Liver (tissue), 9 donors: ENCODE results near the gene SYT6. TPM values are rescaled to one million over a fixed set of nuclear protein-coding genes. Genes with fewer than 3 reads are reported as not detected.

Experiments used
- DNase-seq: peaks from one replicate; pipeline ENCODE4 v3.0.0-alpha.2; 2017; ENCODE audit warnings: low spot score
- H3K27ac ChIP-seq, 2 donors: one replicate each; pipeline ENCODE4 v1.7.0; 2013; ENCODE audit warnings: inconsistent platforms in 2 of 2, low read length in 2 of 2, control low read depth in 1 of 2, low read depth in 1 of 2, mild to moderate bottlenecking in 1 of 2
- H3K27me3 ChIP-seq, 4 donors: one replicate each; pipeline versions ENCODE4 v1.6.1 to v1.7.0; 2013; ENCODE audit warnings: low read length in 3 of 4, inconsistent platforms in 1 of 4, mild to moderate bottlenecking in 1 of 4, moderate library complexity in 1 of 4; ENCODE audit not compliant: control insufficient read depth in 4 of 4, insufficient read depth in 4 of 4
- H3K36me3 ChIP-seq, 4 donors: one replicate each; pipeline versions ENCODE4 v1.6.1 to v1.7.0; 2013; ENCODE audit warnings: low read length in 3 of 4, mild to moderate bottlenecking in 3 of 4, low read depth in 1 of 4, moderate library complexity in 1 of 4; ENCODE audit not compliant: control insufficient read depth in 4 of 4, insufficient read depth in 3 of 4
- H3K4me1 ChIP-seq, 4 donors: one replicate each; pipeline versions ENCODE4 v1.6.1 to v1.7.0; 2013; ENCODE audit warnings: low read length in 3 of 4, mild to moderate bottlenecking in 3 of 4, moderate library complexity in 1 of 4; ENCODE audit not compliant: control insufficient read depth in 4 of 4, insufficient read depth in 4 of 4
- H3K4me3 ChIP-seq, 3 donors: one replicate each; pipeline versions ENCODE4 v1.6.1 to v1.7.0; 2013; ENCODE audit warnings: low read length in 3 of 3, control low read depth in 1 of 3, low read depth in 1 of 3, mild to moderate bottlenecking in 1 of 3
- H3K9ac ChIP-seq, 2 donors: one replicate each; pipeline ENCODE4 v1.7.0; 2013; ENCODE audit warnings: low read length in 2 of 2, mild to moderate bottlenecking in 2 of 2, moderate library complexity in 2 of 2, control low read depth in 1 of 2, low read depth in 1 of 2
- H3K9me3 ChIP-seq, 4 donors: one replicate each; pipeline versions ENCODE4 v1.6.1 to v1.7.0; 2013; ENCODE audit warnings: low read length in 3 of 4; ENCODE audit not compliant: control insufficient read depth in 4 of 4
- EGR1 ChIP-seq, 2 donors: IDR thresholded peaks; 2 replicates each; pipeline ENCODE4 v1.6.1; 2016 to 2018; ENCODE audit warnings: antibody characterized with exemption in 2 of 2, low read depth in 2 of 2
- FOXA1 ChIP-seq: IDR thresholded peaks from 2 replicates; pipeline ENCODE4 v1.6.1; 2016; ENCODE audit warnings: antibody characterized with exemption
- FOXA2 ChIP-seq: IDR thresholded peaks from 2 replicates; pipeline ENCODE4 v1.6.1; 2016; ENCODE audit warnings: antibody characterized with exemption
- HNF4A ChIP-seq, 2 donors: conservative IDR thresholded peaks; 2 replicates each; pipeline ENCODE4 v1.6.1; 2016; ENCODE audit warnings: antibody characterized with exemption in 2 of 2, mild to moderate bottlenecking in 2 of 2
- HNF4G ChIP-seq: IDR thresholded peaks from 2 replicates; pipeline ENCODE4 v1.6.1; 2016; ENCODE audit warnings: antibody characterized with exemption
- JUND ChIP-seq, 2 donors: IDR thresholded peaks; 2 replicates each; pipeline ENCODE4 v1.6.1; 2016; ENCODE audit warnings: antibody characterized with exemption in 2 of 2
- NR2F2 ChIP-seq: IDR thresholded peaks from 2 replicates; pipeline ENCODE4 v1.6.1; 2016; ENCODE audit warnings: antibody characterized with exemption
- RAD21 ChIP-seq, 2 donors: IDR thresholded peaks; 2 replicates each; pipeline ENCODE4 v1.6.1; 2016; ENCODE audit warnings: antibody characterized with exemption in 2 of 2, mild to moderate bottlenecking in 2 of 2
- RXRA ChIP-seq, 2 donors: IDR thresholded peaks; 2 replicates each; pipeline ENCODE4 v1.6.1; 2017 to 2018; ENCODE audit warnings: antibody characterized with exemption in 2 of 2, mild to moderate bottlenecking in 1 of 2
- SP1 ChIP-seq: IDR thresholded peaks from 2 replicates; pipeline ENCODE4 v1.6.1; 2018; ENCODE audit warnings: antibody characterized with exemption, mild to moderate bottlenecking
- TAF1 ChIP-seq: conservative IDR thresholded peaks from 2 replicates; pipeline ENCODE4 v1.6.1; 2016; ENCODE audit warnings: antibody characterized with exemption, mild to moderate bottlenecking
- YY1 ChIP-seq: IDR thresholded peaks from 2 replicates; pipeline ENCODE4 v1.6.1; 2016; ENCODE audit warnings: antibody characterized with exemption, mild to moderate bottlenecking
- ZBTB33 ChIP-seq: IDR thresholded peaks from 2 replicates; pipeline ENCODE4 v1.6.1; 2016; ENCODE audit warnings: antibody characterized with exemption
- WGBS: extraction: QIAGEN DNeasy Blood & Tissue Kit; methylation state at CpG from one replicate; pipeline ENCODE4 v1.1.7; 2013; 5-methylcytosine and 5-hydroxymethylcytosine counted together
- polyA plus RNA-seq, 2 donors: library from polyadenylated mRNA; stranded (reverse) in 1 of 2; unstranded in 1 of 2; fragments of 200-250 nt in 1 of 2; fragments of >200 nt in 1 of 2; fragmentation: Nextera tagmentation in 1 of 2; extraction: Ambion mirVana in 1 of 2; gene quantifications; one replicate each; pipeline versions ENCODE4 v1.2.1 to v1.2.3, GENCODE V29; 2013 to 2015
- total RNA-seq, 2 donors: library from RNA; depleted of rRNA; stranded (reverse); fragments of >200 nt; gene quantifications; one replicate each; pipeline ENCODE4 v1.2.3, GENCODE V29; 2014
- TF ChIP-seq, protein P1 (sequence below): IDR thresholded peaks from 2 replicates; pipeline ENCODE4 v1.6.1; 2016; ENCODE audit warnings: antibody characterized with exemption
- TF ChIP-seq, protein P2 (sequence below): fragments of 150-350 bp; IDR thresholded peaks from 2 replicates; pipeline ENCODE4 v1.5.1; 2017; ENCODE audit warnings: improper control_type of control experiment, low read depth, low read length; ENCODE audit not compliant: missing input control
- TF ChIP-seq, protein P3 (sequence below): IDR thresholded peaks from 2 replicates; pipeline ENCODE4 v1.6.1; 2016; ENCODE audit warnings: antibody characterized with exemption
- TF ChIP-seq, protein P4 (sequence below): IDR thresholded peaks from 2 replicates; pipeline ENCODE4 v1.6.1; 2016; ENCODE audit warnings: antibody characterized with exemption, mild to moderate bottlenecking
- donor health status: healthy.
- donor health status: healthy.
- donor health status: healthy.
- donor health status: healthy.
- donor health status: healthy.

Gene SYT6
- total and polyA plus RNA-seq, 4 donors: under 0.01 to 0.17 TPM; not detected in 2

DNA sequence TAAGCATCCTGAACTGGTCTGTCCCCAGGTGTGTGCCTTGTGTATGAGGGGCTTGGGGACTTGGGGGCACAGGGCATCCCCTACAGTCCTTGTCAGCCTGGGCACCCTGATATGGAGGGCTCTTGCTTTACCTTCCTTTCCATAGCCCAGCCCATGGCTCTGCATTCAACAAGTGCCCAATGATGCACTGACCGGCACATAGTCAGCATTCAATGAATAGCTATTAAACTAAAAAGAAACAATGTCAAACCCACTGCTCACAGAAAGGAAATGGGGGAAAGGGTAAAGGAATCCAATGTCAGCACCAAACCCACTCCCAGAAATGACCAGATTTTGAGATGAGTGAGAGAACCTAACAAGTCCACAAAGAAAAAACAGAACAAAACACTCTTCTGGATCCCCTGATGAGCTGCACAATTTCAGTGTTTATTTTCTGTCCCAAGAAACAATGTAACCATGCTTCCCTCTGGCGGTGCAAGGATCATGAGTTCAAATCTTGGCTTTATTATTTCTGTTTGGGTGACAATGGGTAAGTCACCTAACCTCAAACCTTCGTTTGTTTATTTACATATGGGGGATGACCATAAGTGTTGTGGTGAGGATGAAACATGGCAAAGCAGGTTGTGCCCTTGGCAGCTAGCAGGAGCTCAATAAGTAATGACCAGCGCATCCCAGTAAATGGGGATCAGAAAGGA lies 22.0 kb downstream of the SYT6 start:
- 91% methylated on average over 4 of the region's 4 CpGs for WGBS
- no peak overlapping the region for H3K4me3 ChIP-seq
- TF ChIP-seq RXRA (IDR thresholded peaks at IDR 0.05) (no peak), FOXA1 (no peak), NR2F2 (no peak), SP1 (no peak), ZBTB33 (no peak), HNF4A (conservative IDR thresholded peaks at IDR 0.05) (no peak), EGR1 (IDR thresholded peaks at IDR 0.05; ENCODE audit: low read depth in 2 of 2) (no peak), JUND (IDR thresholded peaks at IDR 0.05) (no peak), HNF4G (no peak), FOXA2 (no peak), TAF1 (no peak), RAD21 (IDR thresholded peaks at IDR 0.05) (no peak), YY1 (no peak)
- TF ChIP-seq, protein P1, sequence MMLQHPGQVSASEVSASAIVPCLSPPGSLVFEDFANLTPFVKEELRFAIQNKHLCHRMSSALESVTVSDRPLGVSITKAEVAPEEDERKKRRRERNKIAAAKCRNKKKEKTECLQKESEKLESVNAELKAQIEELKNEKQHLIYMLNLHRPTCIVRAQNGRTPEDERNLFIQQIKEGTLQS: no peak
- TF ChIP-seq, protein P2, sequence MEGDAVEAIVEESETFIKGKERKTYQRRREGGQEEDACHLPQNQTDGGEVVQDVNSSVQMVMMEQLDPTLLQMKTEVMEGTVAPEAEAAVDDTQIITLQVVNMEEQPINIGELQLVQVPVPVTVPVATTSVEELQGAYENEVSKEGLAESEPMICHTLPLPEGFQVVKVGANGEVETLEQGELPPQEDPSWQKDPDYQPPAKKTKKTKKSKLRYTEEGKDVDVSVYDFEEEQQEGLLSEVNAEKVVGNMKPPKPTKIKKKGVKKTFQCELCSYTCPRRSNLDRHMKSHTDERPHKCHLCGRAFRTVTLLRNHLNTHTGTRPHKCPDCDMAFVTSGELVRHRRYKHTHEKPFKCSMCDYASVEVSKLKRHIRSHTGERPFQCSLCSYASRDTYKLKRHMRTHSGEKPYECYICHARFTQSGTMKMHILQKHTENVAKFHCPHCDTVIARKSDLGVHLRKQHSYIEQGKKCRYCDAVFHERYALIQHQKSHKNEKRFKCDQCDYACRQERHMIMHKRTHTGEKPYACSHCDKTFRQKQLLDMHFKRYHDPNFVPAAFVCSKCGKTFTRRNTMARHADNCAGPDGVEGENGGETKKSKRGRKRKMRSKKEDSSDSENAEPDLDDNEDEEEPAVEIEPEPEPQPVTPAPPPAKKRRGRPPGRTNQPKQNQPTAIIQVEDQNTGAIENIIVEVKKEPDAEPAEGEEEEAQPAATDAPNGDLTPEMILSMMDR: no peak
- TF ChIP-seq, protein P3, sequence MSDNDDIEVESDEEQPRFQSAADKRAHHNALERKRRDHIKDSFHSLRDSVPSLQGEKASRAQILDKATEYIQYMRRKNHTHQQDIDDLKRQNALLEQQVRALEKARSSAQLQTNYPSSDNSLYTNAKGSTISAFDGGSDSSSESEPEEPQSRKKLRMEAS: no peak
- TF ChIP-seq, protein P4, sequence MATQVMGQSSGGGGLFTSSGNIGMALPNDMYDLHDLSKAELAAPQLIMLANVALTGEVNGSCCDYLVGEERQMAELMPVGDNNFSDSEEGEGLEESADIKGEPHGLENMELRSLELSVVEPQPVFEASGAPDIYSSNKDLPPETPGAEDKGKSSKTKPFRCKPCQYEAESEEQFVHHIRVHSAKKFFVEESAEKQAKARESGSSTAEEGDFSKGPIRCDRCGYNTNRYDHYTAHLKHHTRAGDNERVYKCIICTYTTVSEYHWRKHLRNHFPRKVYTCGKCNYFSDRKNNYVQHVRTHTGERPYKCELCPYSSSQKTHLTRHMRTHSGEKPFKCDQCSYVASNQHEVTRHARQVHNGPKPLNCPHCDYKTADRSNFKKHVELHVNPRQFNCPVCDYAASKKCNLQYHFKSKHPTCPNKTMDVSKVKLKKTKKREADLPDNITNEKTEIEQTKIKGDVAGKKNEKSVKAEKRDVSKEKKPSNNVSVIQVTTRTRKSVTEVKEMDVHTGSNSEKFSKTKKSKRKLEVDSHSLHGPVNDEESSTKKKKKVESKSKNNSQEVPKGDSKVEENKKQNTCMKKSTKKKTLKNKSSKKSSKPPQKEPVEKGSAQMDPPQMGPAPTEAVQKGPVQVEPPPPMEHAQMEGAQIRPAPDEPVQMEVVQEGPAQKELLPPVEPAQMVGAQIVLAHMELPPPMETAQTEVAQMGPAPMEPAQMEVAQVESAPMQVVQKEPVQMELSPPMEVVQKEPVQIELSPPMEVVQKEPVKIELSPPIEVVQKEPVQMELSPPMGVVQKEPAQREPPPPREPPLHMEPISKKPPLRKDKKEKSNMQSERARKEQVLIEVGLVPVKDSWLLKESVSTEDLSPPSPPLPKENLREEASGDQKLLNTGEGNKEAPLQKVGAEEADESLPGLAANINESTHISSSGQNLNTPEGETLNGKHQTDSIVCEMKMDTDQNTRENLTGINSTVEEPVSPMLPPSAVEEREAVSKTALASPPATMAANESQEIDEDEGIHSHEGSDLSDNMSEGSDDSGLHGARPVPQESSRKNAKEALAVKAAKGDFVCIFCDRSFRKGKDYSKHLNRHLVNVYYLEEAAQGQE: no peak

More for the DNA sequence above, 22.0 kb downstream of the SYT6 start:
- Histone ChIP-seq H3K9ac (no peak overlapping the region), H3K9me3 (no peaks in the 10 kb centered on the region), H3K27me3 (no peaks in the 10 kb centered on the region), H3K4me1 (peaks cover 0 to 7% (median 0%) of the 10 kb centered on the region in 4 donors), H3K27ac (no peak overlapping the region), H3K36me3 (no peaks in the 10 kb centered on the region)
- no peak for DNase-seq
